ENCODE measurements around the gene DNAI1. TPM values are rescaled to one million over a fixed set of nuclear protein-coding genes. Genes with fewer than 3 reads are reported as not detected.

DNAI1 gene
- total and polyA plus RNA-seq, 4 donors = 4.6 to 26.2 (median 9.2) TPM

GRCh38 chr9:34426347-34427074, 32.1 kb upstream of the DNAI1 start:
- H3K36me3 ChIP-seq (ENCODE audit: control insufficient read depth in 4 of 4, insufficient read depth in 4 of 4, low read length in 4 of 4) = peaks cover 0 to 5% (median 0%) of the 10 kb centered on the region in 4 donors
- no peak overlapping the region for H3K27ac ChIP-seq (ENCODE audit: low read depth in 1 of 2, low read length in 1 of 2)
- no peak for ATAC-seq (ENCODE audit: insufficient read depth, low FRiP score)
- H3K27me3 ChIP-seq (ENCODE audit: control insufficient read depth in 3 of 3, insufficient read depth in 3 of 3, low read length in 2 of 3) = no peaks in the 10 kb centered on the region
- TF ChIP-seq CTCF (IDR thresholded peaks at IDR 0.05; ENCODE audit: control extremely low read depth, extremely low read depth) = no peak
- no peak overlapping the region for H3K9ac ChIP-seq (ENCODE audit: insufficient read depth in 1 of 2, low read length in 2 of 2)
- no peaks in the 10 kb centered on the region for H3K9me3 ChIP-seq (ENCODE audit: control insufficient read depth in 4 of 4, insufficient read depth in 3 of 4, low read length in 3 of 4)
- WGBS, 2 donors = 90 to 93% methylated on average over 5 of the region's 5 CpGs
- no peak for DNase-seq
- H3K4me3 ChIP-seq = no peak overlapping the region
- H3K4me1 ChIP-seq (ENCODE audit: control insufficient read depth in 5 of 5, insufficient read depth in 5 of 5, low read length in 5 of 5) = peaks cover 5 to 13% (median 8%) of the 10 kb centered on the region in 5 donors

GRCh38 chr9:34428325-34428958, 30.2 kb upstream of the DNAI1 start:
- no peaks in the 10 kb centered on the region for H3K27me3 ChIP-seq (ENCODE audit: control insufficient read depth in 3 of 3, insufficient read depth in 3 of 3, low read length in 2 of 3)
- 74 to 90% methylated on average over 2 of the region's 2 CpGs for WGBS, 2 donors
- no peak overlapping the region for H3K4me3 ChIP-seq
- no peak for ATAC-seq (ENCODE audit: insufficient read depth, low FRiP score)
- peak in 1 of 3 donors; percentile 16 for DNase-seq
- peaks cover 7 to 21% (median 13%) of the 10 kb centered on the region in 5 donors for H3K4me1 ChIP-seq (ENCODE audit: control insufficient read depth in 5 of 5, insufficient read depth in 5 of 5, low read length in 5 of 5)
- H3K36me3 ChIP-seq (ENCODE audit: control insufficient read depth in 4 of 4, insufficient read depth in 4 of 4, low read length in 4 of 4) = peaks cover 0 to 5% (median 0%) of the 10 kb centered on the region in 4 donors
- H3K9ac ChIP-seq (ENCODE audit: insufficient read depth in 1 of 2, low read length in 2 of 2) = no peak overlapping the region
- H3K27ac ChIP-seq (ENCODE audit: low read depth in 1 of 2, low read length in 1 of 2) = no peak overlapping the region
- H3K9me3 ChIP-seq (ENCODE audit: control insufficient read depth in 4 of 4, insufficient read depth in 3 of 4, low read length in 3 of 4) = no peaks in the 10 kb centered on the region
- TF ChIP-seq CTCF (IDR thresholded peaks at IDR 0.05; ENCODE audit: control extremely low read depth, extremely low read depth) = no peak

- ATAC-seq (ENCODE audit: insufficient read depth, low FRiP score) (no peak), DNase-seq (peak; percentile 84 to 92 (median 88))
- Histone ChIP-seq H3K4me1 (ENCODE audit: control insufficient read depth in 5 of 5, insufficient read depth in 5 of 5, low read length in 5 of 5) (peaks cover 7 to 21% (median 13%) of the 10 kb centered on the region in 5 donors), H3K9me3 (ENCODE audit: control insufficient read depth in 4 of 4, insufficient read depth in 3 of 4, low read length in 3 of 4) (no peaks in the 10 kb centered on the region), H3K36me3 (ENCODE audit: control insufficient read depth in 4 of 4, insufficient read depth in 4 of 4, low read length in 4 of 4) (peaks cover 0 to 5% (median 0%) of the 10 kb centered on the region in 4 donors), H3K4me3 (no peak overlapping the region), H3K27me3 (ENCODE audit: control insufficient read depth in 3 of 3, insufficient read depth in 3 of 3, low read length in 2 of 3) (no peaks in the 10 kb centered on the region), H3K9ac (ENCODE audit: insufficient read depth in 1 of 2, low read length in 2 of 2) (no peak overlapping the region), H3K27ac (ENCODE audit: low read depth in 1 of 2, low read length in 1 of 2) (no peak overlapping the region)
- WGBS, 2 donors = 34 to 56% methylated on average over 4 of the region's 4 CpGs
- TF ChIP-seq CTCF (IDR thresholded peaks at IDR 0.05; ENCODE audit: control extremely low read depth, extremely low read depth) = no peak
Observed at GRCh38 chr9:34430843-34431437, 27.7 kb upstream of the DNAI1 start.
